ENCODE measurements around the gene LDLRAD3. TPM values are rescaled to one million over a fixed set of nuclear protein-coding genes. Genes with fewer than 3 reads are reported as not detected.

LDLRAD3 gene
- total RNA-seq, 1 donor from 2014 or later: 47.5 TPM

- intact Hi-C loops (cut with DNase I): no loop called here
- DNase-seq (ENCODE audit: low spot score): no peak
- no peak for ATAC-seq
Measured at GRCh38 chr11:36227044-36227443, 283.2 kb downstream of the LDLRAD3 start.

GRCh38 chr11:36228689-36229088, 284.8 kb downstream of the LDLRAD3 start:
- no peak for DNase-seq (ENCODE audit: low spot score)
- peak; percentile 35 for ATAC-seq
- intact Hi-C loops (cut with DNase I): no loop called here

GRCh38 chr11:36229091-36229705, 285.3 kb downstream of the LDLRAD3 start:
- ATAC-seq: peak; percentile 31
- intact Hi-C loops (cut with DNase I): no loop called here
- no peak for DNase-seq (ENCODE audit: low spot score)

- DNase-seq (ENCODE audit: low spot score) (no peak), ATAC-seq (no peak)
- intact Hi-C loops (cut with DNase I): no loop called here
Measured at GRCh38 chr11:36230779-36231699, 287.2 kb downstream of the LDLRAD3 start.

GRCh38 chr11:36233204-36233603, 289.3 kb downstream of the LDLRAD3 start:
- DNase-seq (ENCODE audit: low spot score) (no peak), ATAC-seq (no peak)
- intact Hi-C loops (cut with DNase I): no loop called here

- DNase-seq (ENCODE audit: low spot score) (no peak), ATAC-seq (no peak)
- intact Hi-C loops (cut with DNase I): no loop called here
Measured at GRCh38 chr11:36234825-36235224, 291.0 kb downstream of the LDLRAD3 start.

- ATAC-seq: no peak
- intact Hi-C loops (cut with DNase I): no loop called here
- DNase-seq (ENCODE audit: low spot score): no peak
Measured at GRCh38 chr11:36235750-36236149, 291.9 kb downstream of the LDLRAD3 start.

- intact Hi-C loops (cut with DNase I): no loop called here
- DNase-seq (ENCODE audit: low spot score): no peak
- no peak for ATAC-seq
Measured at GRCh38 chr11:36237391-36237790, 293.5 kb downstream of the LDLRAD3 start.

GRCh38 chr11:36238036-36238631, 294.3 kb downstream of the LDLRAD3 start:
- intact Hi-C loops (cut with DNase I): no loop called here
- no peak for DNase-seq (ENCODE audit: low spot score)
- no peak for ATAC-seq

- ATAC-seq (no peak), DNase-seq (ENCODE audit: low spot score) (no peak)
- intact Hi-C loops (cut with DNase I): no loop called here
Measured at GRCh38 chr11:36238881-36239280, 295.0 kb downstream of the LDLRAD3 start.

- ATAC-seq (no peak), DNase-seq (ENCODE audit: low spot score) (no peak)
- intact Hi-C loops (cut with DNase I): no loop called here
Measured at GRCh38 chr11:36239636-36240035, 295.8 kb downstream of the LDLRAD3 start.

- ATAC-seq (no peak), DNase-seq (ENCODE audit: low spot score) (no peak)
- intact Hi-C loops (cut with DNase I): no loop called here
Measured at GRCh38 chr11:36240173-36240572, 296.3 kb downstream of the LDLRAD3 start.

GRCh38 chr11:36240801-36241200, 296.9 kb downstream of the LDLRAD3 start:
- ATAC-seq: no peak
- intact Hi-C loops (cut with DNase I): no loop called here
- DNase-seq (ENCODE audit: low spot score): no peak

GRCh38 chr11:36241497-36241896, 297.6 kb downstream of the LDLRAD3 start:
- ATAC-seq (no peak), DNase-seq (ENCODE audit: low spot score) (no peak)
- intact Hi-C loops (cut with DNase I): no loop called here

GRCh38 chr11:36243641-36244040, 299.8 kb downstream of the LDLRAD3 start:
- DNase-seq (ENCODE audit: low spot score) (no peak), ATAC-seq (no peak)
- intact Hi-C loops (cut with DNase I): no loop called here

- no peak for DNase-seq (ENCODE audit: low spot score)
- no peak for ATAC-seq
- intact Hi-C loops (cut with DNase I): no loop called here
Measured at GRCh38 chr11:36247493-36247892, 303.6 kb downstream of the LDLRAD3 start.

GRCh38 chr11:36248436-36248835, 304.6 kb downstream of the LDLRAD3 start:
- DNase-seq (ENCODE audit: low spot score) (no peak), ATAC-seq (no peak)
- intact Hi-C loops (cut with DNase I): no loop called here

GRCh38 chr11:36249246-36249645, 305.4 kb downstream of the LDLRAD3 start:
- intact Hi-C loops (cut with DNase I): no loop called here
- ATAC-seq (no peak), DNase-seq (ENCODE audit: low spot score) (no peak)

GRCh38 chr11:36251823-36252222, 308.0 kb downstream of the LDLRAD3 start:
- no peak for DNase-seq (ENCODE audit: low spot score)
- ATAC-seq: no peak
- intact Hi-C loops (cut with DNase I): no loop called here

GRCh38 chr11:36253238-36253637, 309.4 kb downstream of the LDLRAD3 start:
- DNase-seq (ENCODE audit: low spot score) (no peak), ATAC-seq (no peak)
- intact Hi-C loops (cut with DNase I): no loop called here
